Measurements from ENCODE around the gene ZNF33B. TPM values are rescaled to one million over a fixed set of nuclear protein-coding genes. Genes with fewer than 3 reads are reported as not detected.
"Not testable (repeated sequence)": the region's sequence is repeated elsewhere in the genome, so short reads cannot be mapped to it uniquely, and the experiment has no call there.

ZNF33B gene
- total RNA-seq, 2 experiments from 2014 or later: 12.6 to 19.9 TPM

DNA sequence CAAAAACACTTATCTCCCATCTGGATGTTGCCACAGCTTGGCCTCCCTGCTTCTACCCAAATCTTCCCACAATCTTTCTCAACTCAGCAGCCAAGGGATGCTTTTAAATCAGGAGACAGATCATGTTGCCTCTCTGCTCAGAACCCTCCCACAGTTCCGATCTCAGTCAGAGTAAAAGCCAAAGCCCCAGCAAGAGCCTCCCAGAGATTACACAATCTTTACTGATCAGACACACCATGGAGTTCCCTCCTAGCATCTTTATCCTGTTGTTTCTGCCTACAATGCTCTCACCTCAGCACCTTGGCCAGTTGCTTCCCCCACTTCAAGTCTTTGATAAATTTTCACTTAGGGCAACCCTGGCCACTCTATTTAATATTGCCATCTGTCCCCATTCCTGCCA lies 41.9 kb upstream of the ZNF33B start:
- no peaks in the 10 kb centered on the region for H3K36me3 ChIP-seq (ENCODE audit: insufficient read depth, low read length)
- H3K27ac ChIP-seq (ENCODE audit: low read depth, low read length, poor library complexity, severe bottlenecking): no peak overlapping the region
- CTCF ChIA-PET (ENCODE audit: unreplicated experiment): no interaction called here
- no peaks in the 10 kb centered on the region for H3K9me2 ChIP-seq (ENCODE audit: insufficient read depth, low read length)
- BruUV-seq (replicated peaks): no TSS peak
- H3K4me1 ChIP-seq (ENCODE audit: insufficient read depth, low read length, poor library complexity, severe bottlenecking): no peaks in the 10 kb centered on the region
- TF ChIP-seq EZH2phosphoT487 (IDR thresholded peaks at IDR 0.05; ENCODE audit: borderline replicate concordance, low read depth, low read length): no peak
- TF ChIP-seq, protein P1, sequence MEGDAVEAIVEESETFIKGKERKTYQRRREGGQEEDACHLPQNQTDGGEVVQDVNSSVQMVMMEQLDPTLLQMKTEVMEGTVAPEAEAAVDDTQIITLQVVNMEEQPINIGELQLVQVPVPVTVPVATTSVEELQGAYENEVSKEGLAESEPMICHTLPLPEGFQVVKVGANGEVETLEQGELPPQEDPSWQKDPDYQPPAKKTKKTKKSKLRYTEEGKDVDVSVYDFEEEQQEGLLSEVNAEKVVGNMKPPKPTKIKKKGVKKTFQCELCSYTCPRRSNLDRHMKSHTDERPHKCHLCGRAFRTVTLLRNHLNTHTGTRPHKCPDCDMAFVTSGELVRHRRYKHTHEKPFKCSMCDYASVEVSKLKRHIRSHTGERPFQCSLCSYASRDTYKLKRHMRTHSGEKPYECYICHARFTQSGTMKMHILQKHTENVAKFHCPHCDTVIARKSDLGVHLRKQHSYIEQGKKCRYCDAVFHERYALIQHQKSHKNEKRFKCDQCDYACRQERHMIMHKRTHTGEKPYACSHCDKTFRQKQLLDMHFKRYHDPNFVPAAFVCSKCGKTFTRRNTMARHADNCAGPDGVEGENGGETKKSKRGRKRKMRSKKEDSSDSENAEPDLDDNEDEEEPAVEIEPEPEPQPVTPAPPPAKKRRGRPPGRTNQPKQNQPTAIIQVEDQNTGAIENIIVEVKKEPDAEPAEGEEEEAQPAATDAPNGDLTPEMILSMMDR (conservative IDR thresholded peaks at IDR 0.05; ENCODE audit: low read length): no peak
- DNase-seq (ENCODE audit: low spot score): no peak
- no peak overlapping the region for H3K4me2 ChIP-seq (ENCODE audit: low read length)
- no peaks in the 10 kb centered on the region for H3K79me2 ChIP-seq (ENCODE audit: insufficient read depth, low read depth, low read length)
- no peak overlapping the region for H2AFZ ChIP-seq (ENCODE audit: low read length)
- H4K20me1 ChIP-seq (ENCODE audit: insufficient read depth, low read length): no peaks in the 10 kb centered on the region
- POLR2A ChIA-PET: no interaction called here
- no peak overlapping the region for H3K4me3 ChIP-seq (ENCODE audit: low read depth, low read length, poor library complexity, severe bottlenecking)
- intact Hi-C loops (cut with micrococcal nuclease; ENCODE audit: unreplicated experiment): no loop called here
- H3K9me3 ChIP-seq (ENCODE audit: low read length): no peaks in the 10 kb centered on the region

GRCh38 chr10:42665181-42665979 lies 27.0 kb upstream of the ZNF33B start:
- CTCF ChIA-PET (ENCODE audit: unreplicated experiment); H4K20me1 ChIP-seq (ENCODE audit: insufficient read depth, low read length); DNase-seq (ENCODE audit: low spot score); H3K27ac ChIP-seq (ENCODE audit: low read depth, low read length, poor library complexity, severe bottlenecking); H3K9me3 ChIP-seq (ENCODE audit: low read length); H3K4me1 ChIP-seq (ENCODE audit: insufficient read depth, low read length, poor library complexity, severe bottlenecking); H3K79me2 ChIP-seq (ENCODE audit: insufficient read depth, low read depth, low read length); POLR2A ChIA-PET; intact Hi-C loops (cut with micrococcal nuclease; ENCODE audit: unreplicated experiment); H3K4me2 ChIP-seq (ENCODE audit: low read length); H3K4me3 ChIP-seq (ENCODE audit: low read depth, low read length, poor library complexity, severe bottlenecking); H3K9me2 ChIP-seq (ENCODE audit: insufficient read depth, low read length); H3K36me3 ChIP-seq (ENCODE audit: insufficient read depth, low read length); H2AFZ ChIP-seq (ENCODE audit: low read length); BruUV-seq (replicated peaks): not testable (repeated sequence)

GRCh38 chr10:42654419-42654818 lies 16.0 kb upstream of the ZNF33B start:
- Histone ChIP-seq H4K20me1 (ENCODE audit: insufficient read depth, low read length) (no peaks in the 10 kb centered on the region), H3K27ac (ENCODE audit: low read depth, low read length, poor library complexity, severe bottlenecking) (no peak overlapping the region), H3K4me2 (ENCODE audit: low read length) (no peak overlapping the region), H3K9me3 (ENCODE audit: low read length) (no peaks in the 10 kb centered on the region), H2AFZ (ENCODE audit: low read length) (no peak overlapping the region), H3K36me3 (ENCODE audit: insufficient read depth, low read length) (no peaks in the 10 kb centered on the region), H3K4me1 (ENCODE audit: insufficient read depth, low read length, poor library complexity, severe bottlenecking) (no peaks in the 10 kb centered on the region), H3K9me2 (ENCODE audit: insufficient read depth, low read length) (no peaks in the 10 kb centered on the region), H3K79me2 (ENCODE audit: insufficient read depth, low read depth, low read length) (no peaks in the 10 kb centered on the region), H3K4me3 (ENCODE audit: low read depth, low read length, poor library complexity, severe bottlenecking) (no peak overlapping the region)
- intact Hi-C loops (cut with micrococcal nuclease; ENCODE audit: unreplicated experiment): no loop called here
- POLR2A ChIA-PET: no interaction called here
- DNase-seq (ENCODE audit: low spot score): no peak
- CTCF ChIA-PET (ENCODE audit: unreplicated experiment): no interaction called here
- TF ChIP-seq, protein P1 (conservative IDR thresholded peaks at IDR 0.05; ENCODE audit: low read length): no peak
- TF ChIP-seq EZH2phosphoT487 (IDR thresholded peaks at IDR 0.05; ENCODE audit: borderline replicate concordance, low read depth, low read length): no peak
- no TSS peak for BruUV-seq (replicated peaks)

All from OCI-LY7 (cell line).